GM12875 (cell line): ENCODE measurements around the gene MSH6.

ENCODE experiments used
- H3K4me3 ChIP-seq: one replicate; pipeline ENCODE4 v1.5.1; 2011; ENCODE audit warnings: low read depth, low read length, control low read depth
- CTCF ChIP-seq: IDR thresholded peaks from 2 replicates; pipeline ENCODE4 v1.5.1; 2011; ENCODE audit warnings: low read depth, mild to moderate bottlenecking, control low read depth, inconsistent platforms, low read length, moderate library complexity, borderline replicate concordance; ENCODE audit not compliant: insufficient read depth

Gene MSH6

GRCh38 chr2:47799031-47799609, 16.2 kb downstream of the MSH6 start:
- no peak overlapping the region for H3K4me3 ChIP-seq
- TF ChIP-seq CTCF: no peak

- H3K4me3 ChIP-seq: no peak overlapping the region
- TF ChIP-seq CTCF: no peak
These were observed 18.2 kb downstream of the MSH6 start for GRCh38 chr2:47801118-47801517.

- no peak for TF ChIP-seq CTCF
- H3K4me3 ChIP-seq: no peak overlapping the region
These were observed 20.4 kb downstream of the MSH6 start for GRCh38 chr2:47803363-47803762.

GRCh38 chr2:47803770-47804169, 20.8 kb downstream of the MSH6 start:
- TF ChIP-seq CTCF: no peak

GRCh38 chr2:47805850-47806249, 22.9 kb downstream of the MSH6 start:
- no peak overlapping the region for H3K4me3 ChIP-seq
- TF ChIP-seq CTCF: no peak

More at GRCh38 chr2:47803770-47804169, 20.8 kb downstream of the MSH6 start:
- H3K4me3 ChIP-seq: no peak overlapping the region

GRCh38 chr2:47808614-47809013, 25.7 kb downstream of the MSH6 start:
- no peak for TF ChIP-seq CTCF
- H3K4me3 ChIP-seq: no peak overlapping the region

- no peak for TF ChIP-seq CTCF
These were observed 27.0 kb downstream of the MSH6 start for GRCh38 chr2:47809903-47810302.

More at GRCh38 chr2:47809903-47810302, 27.0 kb downstream of the MSH6 start:
- H3K4me3 ChIP-seq: no peak overlapping the region
